ENCODE data around the gene PIK3C2G.

Gene PIK3C2G

GRCh38 chr12:18275981-18276380 lies 14.7 kb downstream of the PIK3C2G start:
- DNase-seq: no peak

GRCh38 chr12:18277196-18277595 lies 15.9 kb downstream of the PIK3C2G start:
- DNase-seq: no peak

GRCh38 chr12:18280728-18281127 lies 19.4 kb downstream of the PIK3C2G start:
- DNase-seq: no peak

GRCh38 chr12:18281941-18282340 lies 20.6 kb downstream of the PIK3C2G start:
- no peak for DNase-seq

- DNase-seq: no peak
Observed at GRCh38 chr12:18283831-18284230, 22.5 kb downstream of the PIK3C2G start.

GRCh38 chr12:18284386-18284785 lies 23.1 kb downstream of the PIK3C2G start:
- no peak for DNase-seq

GRCh38 chr12:18285161-18285560 lies 23.8 kb downstream of the PIK3C2G start:
- DNase-seq: no peak

- no peak for DNase-seq
Observed at GRCh38 chr12:18290386-18290785, 29.1 kb downstream of the PIK3C2G start.

- DNase-seq: no peak
Observed at GRCh38 chr12:18294889-18295288, 33.6 kb downstream of the PIK3C2G start.

- DNase-seq: no peak
Observed at GRCh38 chr12:18296201-18296908, 35.0 kb downstream of the PIK3C2G start.

GRCh38 chr12:18296909-18297280 lies 35.6 kb downstream of the PIK3C2G start:
- DNase-seq: no peak

- DNase-seq: no peak
Observed at GRCh38 chr12:18297902-18298301, 36.6 kb downstream of the PIK3C2G start.

- DNase-seq: no peak
Observed at GRCh38 chr12:18302809-18303430, 41.6 kb downstream of the PIK3C2G start.

- no peak for DNase-seq
Observed at GRCh38 chr12:18304609-18305008, 43.3 kb downstream of the PIK3C2G start.

GRCh38 chr12:18306311-18306710 lies 45.0 kb downstream of the PIK3C2G start:
- no peak for DNase-seq

GRCh38 chr12:18313306-18313705 lies 52.0 kb downstream of the PIK3C2G start:
- no peak for DNase-seq

- DNase-seq: no peak
Observed at GRCh38 chr12:18320036-18320617, 58.8 kb downstream of the PIK3C2G start.

GRCh38 chr12:18320976-18321375 lies 59.7 kb downstream of the PIK3C2G start:
- DNase-seq: no peak

GRCh38 chr12:18323159-18323558 lies 61.8 kb downstream of the PIK3C2G start:
- no peak for DNase-seq

GRCh38 chr12:18327036-18327435 lies 65.7 kb downstream of the PIK3C2G start:
- no peak for DNase-seq

- DNase-seq: no peak
Observed at GRCh38 chr12:18332173-18332572, 70.9 kb downstream of the PIK3C2G start.

- DNase-seq: no peak
Observed at GRCh38 chr12:18339633-18340032, 78.3 kb downstream of the PIK3C2G start.

- DNase-seq: no peak
Observed at GRCh38 chr12:18340186-18340585, 78.9 kb downstream of the PIK3C2G start.

GRCh38 chr12:18340786-18341185 lies 79.5 kb downstream of the PIK3C2G start:
- no peak for DNase-seq
